IMR-90 (cell line): ENCODE results near the gene BMAL2. TPM values are rescaled to one million over a fixed set of nuclear protein-coding genes. Genes with fewer than 3 reads are reported as not detected.

ENCODE experiments used
- ATAC-seq: fragments of 200-7000 bp; cut with Tn5 transposase; 2 replicates; pipeline ENCODE4 v1.9.1; 2020; ENCODE audit warnings: low read depth, mild to moderate bottlenecking, moderate library complexity
- BruUV-seq: library from RNA; stranded (reverse); fragments of 400-500 nt; replicated peaks from 2 replicates; lab custom pipeline; 2021; lab: Mats Ljungman, UMichigan
- CTCF ChIA-PET: fragments of 300-600 bp; formaldehyde crosslinking; extraction: SDS; loops from one replicate; lab custom pipeline; 2021; ENCODE audit warnings: antibody characterized with exemption; lab: Yijun Ruan, JAX
- POLR2A ChIA-PET: fragments of 300-600 bp; sonication (Branson Sonifier 250); formaldehyde crosslinking; loops from one replicate; lab custom pipeline; 2022; ENCODE audit warnings: antibody characterized with exemption; ENCODE audit not compliant: unreplicated experiment; lab: Charles Lee
- DNase-seq: peaks from one replicate; pipeline ENCODE4 v3.0.0; 2013
- H2AFZ ChIP-seq: replicated peaks from 2 replicates; pipeline ENCODE3; 2013; ENCODE audit warnings: low read length, mild to moderate bottlenecking; ENCODE audit not compliant: poor library complexity
- H2AK5ac ChIP-seq: 2 replicates; pipeline ENCODE4 v1.6.1; 2013; ENCODE audit warnings: low read depth, low read length, inconsistent platforms
- H2AK9ac ChIP-seq: replicated peaks from 2 replicates; pipeline ENCODE3; 2013; ENCODE audit warnings: mild to moderate bottlenecking, low read depth, low read length, moderate library complexity; ENCODE audit not compliant: poor library complexity
- H2BK120ac ChIP-seq: 2 replicates; pipeline ENCODE4 v1.6.1; 2013; ENCODE audit warnings: low read depth, low read length, inconsistent platforms
- H2BK15ac ChIP-seq: 3 replicates; pipeline ENCODE4 v1.6.1; 2013; ENCODE audit warnings: low read depth, low read length, inconsistent platforms
- H2BK20ac ChIP-seq: 2 replicates; pipeline ENCODE4 v1.6.1; 2013; ENCODE audit warnings: low read depth, mild to moderate bottlenecking, inconsistent platforms, low read length, moderate library complexity
- H2BK5ac ChIP-seq: 2 replicates; pipeline ENCODE4 v1.6.1; 2013; ENCODE audit warnings: mild to moderate bottlenecking, low read depth, low read length, inconsistent platforms; ENCODE audit not compliant: poor library complexity, severe bottlenecking
- H3K14ac ChIP-seq: replicated peaks from 2 replicates; pipeline ENCODE4 v1.6.1; 2013; ENCODE audit warnings: low read depth, low read length, inconsistent platforms
- H3K18ac ChIP-seq: 2 replicates; pipeline ENCODE4 v1.6.1; 2013; ENCODE audit warnings: low read depth, low read length, control low read depth
- H3K23ac ChIP-seq: 2 replicates; pipeline ENCODE4 v1.6.1; 2013; ENCODE audit warnings: low read depth, low read length, inconsistent platforms
- H3K27ac ChIP-seq: 2 replicates; pipeline ENCODE4 v1.5.1; 2013; ENCODE audit warnings: mild to moderate bottlenecking, control low read depth, low read length; ENCODE audit not compliant: insufficient read depth
- H3K27me3 ChIP-seq: 2 replicates; pipeline ENCODE4 v1.6.1; 2013; ENCODE audit warnings: low read length; ENCODE audit not compliant: control insufficient read depth, insufficient read depth
- H3K36me3 ChIP-seq: 2 replicates; pipeline ENCODE4 v1.6.1; 2013; ENCODE audit warnings: low read length, mixed read lengths; ENCODE audit not compliant: control insufficient read depth, insufficient read depth
- H3K4ac ChIP-seq: 2 replicates; pipeline ENCODE4 v1.6.1; 2013; ENCODE audit warnings: low read depth, low read length, inconsistent platforms
- H3K4me1 ChIP-seq: 2 replicates; pipeline ENCODE4 v1.6.1; 2013; ENCODE audit warnings: low read length, mixed read lengths; ENCODE audit not compliant: control insufficient read depth, insufficient read depth
- H3K4me2 ChIP-seq: 2 replicates; pipeline ENCODE4 v1.6.1; 2013; ENCODE audit warnings: low read depth, mild to moderate bottlenecking, control low read depth, low read length, moderate library complexity
- H3K4me3 ChIP-seq: 2 replicates; pipeline ENCODE4 v1.5.1; 2013; ENCODE audit warnings: low read depth, mild to moderate bottlenecking, control low read depth, low read length, moderate library complexity; ENCODE audit not compliant: insufficient read depth
- H3K56ac ChIP-seq: 2 replicates; pipeline ENCODE4 v1.6.1; 2013; ENCODE audit warnings: low read length, inconsistent platforms; ENCODE audit not compliant: insufficient read depth; ENCODE audit errors: extremely low read depth
- H3K79me1 ChIP-seq, 2 experiments: 2 replicates each; pipeline ENCODE4 v1.6.1; 2013; ENCODE audit warnings: low read length in 2 of 2, inconsistent platforms in 1 of 2, low read depth in 1 of 2
- H3K9ac ChIP-seq: 2 replicates; pipeline ENCODE4 v1.6.1; 2013; ENCODE audit warnings: low read depth, low read length, control low read depth
- H3K9me1 ChIP-seq: 2 replicates; pipeline ENCODE4 v1.6.1; 2013; ENCODE audit warnings: low read length, inconsistent platforms; ENCODE audit not compliant: insufficient read depth
- H3K9me3 ChIP-seq: 2 replicates; pipeline ENCODE4 v1.6.1; 2013; ENCODE audit warnings: low read length; ENCODE audit not compliant: control insufficient read depth, insufficient read depth
- H4K20me1 ChIP-seq: 2 replicates; pipeline ENCODE4 v1.6.1; 2013; ENCODE audit warnings: low read length, inconsistent platforms; ENCODE audit not compliant: insufficient read depth
- H4K5ac ChIP-seq: 2 replicates; pipeline ENCODE4 v1.6.1; 2013; ENCODE audit warnings: mild to moderate bottlenecking, low read depth, low read length, control low read depth
- H4K8ac ChIP-seq, 2 experiments: 2 replicates each; pipeline ENCODE4 v1.6.1; 2013; ENCODE audit warnings: low read depth in 2 of 2, low read length in 2 of 2, control low read depth in 1 of 2, inconsistent platforms in 1 of 2
- H4K91ac ChIP-seq: 2 replicates; pipeline ENCODE4 v1.6.1; 2013; ENCODE audit warnings: low read depth, low read length, inconsistent platforms; ENCODE audit not compliant: insufficient read depth
- BHLHE40 ChIP-seq: fragments of 150-350 bp; IDR thresholded peaks from 2 replicates; pipeline ENCODE4 v1.6.1; 2016; ENCODE audit warnings: mild to moderate bottlenecking, low read depth, low read length
- CEBPB ChIP-seq: IDR thresholded peaks from 2 replicates; pipeline ENCODE4 v1.6.1; 2012; ENCODE audit warnings: low read depth, low read length, improper control_type of control experiment
- CHD1 ChIP-seq: IDR thresholded peaks from 2 replicates; pipeline ENCODE4 v1.6.1; 2012; ENCODE audit warnings: low read depth, low read length, improper control_type of control experiment
- CTCF ChIP-seq: conservative IDR thresholded peaks from 2 replicates; pipeline ENCODE4 v1.5.1; 2012; ENCODE audit warnings: mild to moderate bottlenecking, low read depth, low read length, improper control_type of control experiment
- FOS ChIP-seq: fragments of 150-350 bp; IDR thresholded peaks from 2 replicates; pipeline ENCODE4 v1.6.1; 2016; ENCODE audit warnings: low read depth, low read length
- MAFK ChIP-seq: IDR thresholded peaks from 2 replicates; pipeline ENCODE4 v1.6.1; 2012; ENCODE audit warnings: low read depth, low read length, improper control_type of control experiment
- MAZ ChIP-seq: IDR thresholded peaks from 2 replicates; pipeline ENCODE4 v1.6.1; 2012; ENCODE audit warnings: low read depth, mild to moderate bottlenecking, low read length, improper control_type of control experiment, moderate library complexity, borderline replicate concordance
- MXI1 ChIP-seq: IDR thresholded peaks from 2 replicates; pipeline ENCODE4 v1.6.1; 2012; ENCODE audit warnings: low read depth, mild to moderate bottlenecking, low read length, moderate library complexity, borderline replicate concordance
- NFE2L2 ChIP-seq: fragments of 150-350 bp; IDR thresholded peaks from 2 replicates; pipeline ENCODE4 v1.6.1; 2016; ENCODE audit warnings: low read depth, mild to moderate bottlenecking, low read length
- POLR2A ChIP-seq: IDR thresholded peaks from 2 replicates; pipeline ENCODE4 v1.6.1; 2012; ENCODE audit warnings: mild to moderate bottlenecking, low read depth, low read length
- RAD21 ChIP-seq: IDR thresholded peaks from 2 replicates; pipeline ENCODE4 v1.6.1; 2012; ENCODE audit warnings: low read length, improper control_type of control experiment
- RCOR1 ChIP-seq: IDR thresholded peaks from 2 replicates; pipeline ENCODE4 v1.6.1; 2012; ENCODE audit warnings: mild to moderate bottlenecking, low read length, improper control_type of control experiment; ENCODE audit not compliant: insufficient replicate concordance
- RFX5 ChIP-seq: IDR thresholded peaks from 2 replicates; pipeline ENCODE4 v1.8.0; 2012; ENCODE audit warnings: low read depth, mild to moderate bottlenecking, low read length, moderate library complexity
- USF2 ChIP-seq: fragments of 150-350 bp; IDR thresholded peaks from 2 replicates; pipeline ENCODE4 v1.6.1; 2017; ENCODE audit warnings: mild to moderate bottlenecking, antibody characterized with exemption, low read length, low read depth
- WGBS, 2 experiments: methylation state at CpG; one replicate each; pipeline versions ENCODE4 v1.1.5 to v1.1.7; 2013; ENCODE audit warnings: missing lambda C conversion rate in 2 of 2; ENCODE audit not compliant: insufficient read length in 1 of 2; ENCODE audit errors: extremely low coverage in 2 of 2; 5-methylcytosine and 5-hydroxymethylcytosine counted together
- dilution Hi-C: fragments of 300-500 bp; cut with HindIII; formaldehyde crosslinking; loops from one replicate; pipeline ENCODE4 v1.14.3; 2018; ENCODE audit warnings: low sequenced_read_pairs; ENCODE audit not compliant: unreplicated experiment
- in situ Hi-C: fragments of 300-500 bp; cut with MboI; formaldehyde crosslinking; loops from 3 replicates; pipeline ENCODE4 v1.14.3; 2019; ENCODE audit warnings: low sequenced_read_pairs, inconsistent platforms, mixed read lengths
- intact Hi-C: fragments of 100-400 bp; cut with micrococcal nuclease; formaldehyde crosslinking; loops from 2 replicates; pipeline ENCODE4 v1.10.0; 2022
- polyA plus RNA-seq, 3 experiments: library from polyadenylated mRNA; depleted of rRNA; stranded (reverse); fragments of >200 nt; gene quantifications; 2 replicates each; pipeline ENCODE4 v1.2.3, GENCODE V29; 2012; ENCODE audit warnings: low replicate concordance in 1 of 3
- total RNA-seq: library from RNA; depleted of rRNA; stranded (reverse); fragments of >200 nt; gene quantifications from 2 replicates; pipeline ENCODE4 v1.2.3, GENCODE V29; 2012
- TF ChIP-seq, protein P1 (sequence below): fragments of 150-350 bp; IDR thresholded peaks from 2 replicates; pipeline ENCODE4 v1.6.1; 2016; ENCODE audit warnings: low read depth, mild to moderate bottlenecking, low read length, moderate library complexity, borderline replicate concordance

The BMAL2 gene
- total and polyA plus RNA-seq, 2 of the 4 experiments (the other 2 are of a cell fraction) = 11.0 to 57.0 TPM

DNA sequence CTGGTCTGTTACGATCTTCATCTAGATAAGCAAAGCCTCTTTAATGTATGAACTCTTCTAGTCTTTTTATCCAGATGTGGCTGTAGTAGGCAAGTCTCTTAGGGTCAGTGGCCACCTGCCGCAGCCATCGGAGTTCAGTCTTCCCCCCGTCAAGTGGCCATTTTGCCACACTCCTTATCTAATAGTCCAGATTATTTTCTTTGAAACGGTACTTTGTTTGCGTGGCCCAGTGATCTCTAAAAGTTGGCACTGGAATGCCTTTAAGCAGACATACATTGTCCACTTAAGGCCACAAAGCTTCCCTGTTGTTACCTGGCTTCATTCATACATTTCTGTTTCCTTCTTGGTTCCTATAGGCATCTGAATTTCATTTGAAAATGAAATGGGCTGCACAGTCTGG, 36.0 kb upstream of the BMAL2 start:
- WGBS, 2 experiments = 40% methylated on average over 2 of the region's 6 CpGs; no CpG with 5 or more reads in 1 of the 2 experiments
- no peak overlapping the region for H2AK5ac ChIP-seq
- H3K79me1 ChIP-seq = peaks cover 3 to 14% of the 10 kb centered on the region in 2 experiments; a peak in 1 of 4 replicates
- no peak overlapping the region for H2AFZ ChIP-seq
- no peak overlapping the region for H3K4me2 ChIP-seq
- no peak overlapping the region for H4K91ac ChIP-seq
- no peak overlapping the region for H3K4ac ChIP-seq
- no peak overlapping the region for H2BK15ac ChIP-seq
- H4K8ac ChIP-seq = no peak overlapping the region
- TF ChIP-seq MAFK (no peak), BHLHE40 (no peak), RAD21 (no peak), POLR2A (no peak), MAZ (no peak), USF2 (no peak), CHD1 (no peak), RFX5 (no peak), MXI1 (no peak), RCOR1 (no peak), CEBPB (no peak), CTCF (no peak), NFE2L2 (no peak), FOS (no peak)
- TF ChIP-seq, protein P1, sequence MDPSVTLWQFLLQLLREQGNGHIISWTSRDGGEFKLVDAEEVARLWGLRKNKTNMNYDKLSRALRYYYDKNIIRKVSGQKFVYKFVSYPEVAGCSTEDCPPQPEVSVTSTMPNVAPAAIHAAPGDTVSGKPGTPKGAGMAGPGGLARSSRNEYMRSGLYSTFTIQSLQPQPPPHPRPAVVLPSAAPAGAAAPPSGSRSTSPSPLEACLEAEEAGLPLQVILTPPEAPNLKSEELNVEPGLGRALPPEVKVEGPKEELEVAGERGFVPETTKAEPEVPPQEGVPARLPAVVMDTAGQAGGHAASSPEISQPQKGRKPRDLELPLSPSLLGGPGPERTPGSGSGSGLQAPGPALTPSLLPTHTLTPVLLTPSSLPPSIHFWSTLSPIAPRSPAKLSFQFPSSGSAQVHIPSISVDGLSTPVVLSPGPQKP = no peak
- H2AK9ac ChIP-seq = no peak overlapping the region
- intact Hi-C loops (no loop called here), in situ Hi-C loops (no loop called here), dilution Hi-C loops (no loop called here)
- CTCF ChIA-PET = interaction anchor here (1.3 kb wide), 1 partner anchor 10 kb away, joined by 5 read pairs; no protein-coding TSS in a partner anchor
- no peak overlapping the region for H3K23ac ChIP-seq
- no peak overlapping the region for H2BK20ac ChIP-seq
- no peak overlapping the region for H3K9ac ChIP-seq
- no peak overlapping the region for H3K27ac ChIP-seq
- no peak for ATAC-seq
- H3K56ac ChIP-seq = no peak overlapping the region
- H3K9me1 ChIP-seq = no peaks in the 10 kb centered on the region; the same call in 1 of the 2 replicates
- peaks cover 2% of the 10 kb centered on the region for H3K4me1 ChIP-seq
- H3K14ac ChIP-seq = no peak overlapping the region
- H2BK120ac ChIP-seq = no peak overlapping the region
- H3K9me3 ChIP-seq = no peaks in the 10 kb centered on the region
- no peak overlapping the region for H4K5ac ChIP-seq
- BruUV-seq = no TSS peak
- peaks cover 4% of the 10 kb centered on the region for H3K36me3 ChIP-seq
- no peak overlapping the region for H3K4me3 ChIP-seq
- DNase-seq = no peak
- no peaks in the 10 kb centered on the region for H3K27me3 ChIP-seq
- POLR2A ChIA-PET = no interaction called here
- H4K20me1 ChIP-seq = no peaks in the 10 kb centered on the region
- H2BK5ac ChIP-seq = no peak overlapping the region
- no peak overlapping the region for H3K18ac ChIP-seq
